GM12878 (cell line): Measurements from ENCODE around the gene SLC44A3. TPM values are rescaled to one million over a fixed set of nuclear protein-coding genes. Genes with fewer than 3 reads are reported as not detected.
"Not testable (repeated sequence)": the region's sequence is repeated elsewhere in the genome, so short reads cannot be mapped to it uniquely, and the experiment has no call there.

ENCODE experiments used
- ATAC-seq: fragments of 200-7000 bp; cut with Tn5 transposase; 3 replicates; pipeline ENCODE4 v1.9.1; 2020; ENCODE audit warnings: mild to moderate bottlenecking, moderate library complexity
- BruUV-seq: library from RNA; stranded (reverse); fragments of 400-500 nt; replicated peaks from 2 replicates; lab custom pipeline; 2021; lab: Mats Ljungman, UMichigan
- CTCF ChIA-PET: fragments of 300-600 bp; sonication (Branson Sonifier 250); formaldehyde crosslinking; extraction: SDS; loops from one replicate; lab custom pipeline; 2021; ENCODE audit warnings: inconsistent platforms; lab: Yijun Ruan, JAX
- POLR2A ChIA-PET: fragments of 350-600 bp; formaldehyde crosslinking; extraction: SDS; loops from one replicate; lab custom pipeline; 2021; ENCODE audit warnings: inconsistent platforms; lab: Charles Lee
- RAD21 ChIA-PET: fragments of 300-600 bp; sonication (Branson Sonifier 250); formaldehyde crosslinking; loops from one replicate; lab custom pipeline; 2023; ENCODE audit warnings: antibody characterized with exemption; ENCODE audit not compliant: unreplicated experiment; lab: Charles Lee
- SMC1A ChIA-PET: fragments of 300-600 bp; sonication (Branson Sonifier 250); formaldehyde crosslinking; loops from one replicate; lab custom pipeline; 2023; ENCODE audit not compliant: unreplicated experiment, uncharacterized antibody; lab: Charles Lee
- DNase-seq: peaks from one replicate; pipeline ENCODE4 v3.0.0-alpha.2; 2011; ENCODE audit warnings: low read depth, low spot score
- FAIRE-seq: peaks from 3 replicates; lab custom pipeline; 2011; peaks lifted over from hg19 to GRCh38; lab: Jason Lieb, UNC
- H2AFZ ChIP-seq: 2 replicates; pipeline ENCODE4 v1.6.0; 2011; ENCODE audit warnings: low read depth, low read length, control low read depth; ENCODE audit not compliant: control insufficient read depth
- H3K27ac ChIP-seq: 2 replicates; pipeline ENCODE4 v1.5.1; 2011; ENCODE audit warnings: control low read depth; ENCODE audit not compliant: control insufficient read depth, insufficient read depth
- H3K27me3 ChIP-seq, 2 experiments: replicated peaks in 1 of 2; 2 replicates each; pipeline versions ENCODE4 v1.6.0 to v1.6.1; 2011; ENCODE audit warnings: low read length in 1 of 2; ENCODE audit not compliant: control insufficient read depth in 2 of 2, insufficient read depth in 2 of 2
- H3K36me3 ChIP-seq, 2 experiments: 2 replicates each; pipeline ENCODE4 v1.5.1; 2011; ENCODE audit warnings: low read length in 1 of 2; ENCODE audit not compliant: control insufficient read depth in 2 of 2, insufficient read depth in 2 of 2
- H3K4me1 ChIP-seq: 2 replicates; pipeline ENCODE4 v1.6.1; 2011; ENCODE audit warnings: mild to moderate bottlenecking, low read length, moderate library complexity, mixed read lengths; ENCODE audit not compliant: control insufficient read depth, insufficient read depth
- H3K4me2 ChIP-seq: 2 replicates; pipeline ENCODE4 v1.6.0; 2011; ENCODE audit warnings: control low read depth; ENCODE audit not compliant: control insufficient read depth, insufficient read depth
- H3K4me3 ChIP-seq: fragments of 200-600 bp; sonication (generic); 2 replicates; pipeline ENCODE4 v1.5.1; 2016
- H3K79me2 ChIP-seq: 2 replicates; pipeline ENCODE4 v1.6.0; 2011; ENCODE audit warnings: low read length; ENCODE audit not compliant: control insufficient read depth, insufficient read depth
- H3K9ac ChIP-seq: 2 replicates; pipeline ENCODE4 v1.8.0; 2011; ENCODE audit warnings: low read length, control low read depth, mixed read lengths; ENCODE audit not compliant: control insufficient read depth, insufficient read depth
- H3K9me3 ChIP-seq: replicated peaks from 3 replicates; pipeline ENCODE4 v1.5.1; 2011; ENCODE audit warnings: mild to moderate bottlenecking, low read length; ENCODE audit not compliant: control insufficient read depth, insufficient read depth
- H4K20me1 ChIP-seq: 2 replicates; pipeline ENCODE4 v1.6.0; 2011; ENCODE audit not compliant: control insufficient read depth, insufficient read depth
- ATF2 ChIP-seq: IDR thresholded peaks from 2 replicates; pipeline ENCODE4 v1.6.1; 2012; ENCODE audit warnings: low read length, inconsistent platforms
- BRCA1 ChIP-seq: IDR thresholded peaks from 2 replicates; pipeline ENCODE4 v1.6.1; 2011; ENCODE audit warnings: low read depth, low read length, improper control_type of control experiment
- EP300 ChIP-seq, 2 experiments: fragments of 150-350 bp in 1 of 2; IDR thresholded peaks; 2 replicates each; pipeline ENCODE4 v1.6.1; 2011 to 2012; ENCODE audit warnings: low read depth in 2 of 2, low read length in 2 of 2, borderline replicate concordance in 1 of 2, improper control_type of control experiment in 1 of 2, inconsistent platforms in 1 of 2; ENCODE audit not compliant: control insufficient read depth in 1 of 2
- FOXM1 ChIP-seq: IDR thresholded peaks from 2 replicates; pipeline ENCODE4 v1.6.1; 2012; ENCODE audit warnings: low read depth, mild to moderate bottlenecking, inconsistent platforms, low read length, moderate library complexity
- KLF5 ChIP-seq: fragments of 450-650 bp; IDR thresholded peaks from 2 replicates; pipeline ENCODE4 v1.6.1; 2014; ENCODE audit warnings: mild to moderate bottlenecking; ENCODE audit not compliant: partially characterized antibody
- MTA3 ChIP-seq: IDR thresholded peaks from 2 replicates; pipeline ENCODE4 v1.6.1; 2012; ENCODE audit warnings: low read length, inconsistent platforms, borderline replicate concordance
- SREBF2 ChIP-seq: IDR thresholded peaks from 2 replicates; pipeline ENCODE4 v1.6.1; 2012; ENCODE audit warnings: mild to moderate bottlenecking, low read length
- WGBS: methylation state at CpG from one replicate; pipeline ENCODE4 v1.1.6; 2016; ENCODE audit warnings: low lambda C conversion rate; ENCODE audit not compliant: insufficient replicate concordance, insufficient coverage; ENCODE audit errors: missing lambda C conversion rate; 5-methylcytosine and 5-hydroxymethylcytosine counted together
- in situ Hi-C: fragments of 300-500 bp; cut with MboI; formaldehyde crosslinking; loops from 9 replicates; pipeline ENCODE4 v1.14.3; 2018; ENCODE audit warnings: mixed read lengths
- intact Hi-C: fragments of 100-400 bp; cut with micrococcal nuclease; formaldehyde crosslinking; loops from one replicate; pipeline ENCODE4 v1.14.2; 2022; ENCODE audit not compliant: unreplicated experiment
- polyA plus RNA-seq, 11 experiments: library from polyadenylated mRNA; depleted of rRNA in 4 of 11; unstranded in 6 of 11; stranded (reverse) in 5 of 11; fragments of >200 nt; fragmentation: Nextera tagmentation in 4 of 11; fragmentation: Illumina TruSeq in 1 of 11; extraction: Ambion mirVana in 4 of 11; extraction: Trizol in 1 of 11; gene quantifications; 1 replicate in 1 of 11; 2 replicates in 10 of 11; pipeline versions ENCODE4 v1.2.1 to v1.2.3, GENCODE V29; 2011 to 2016; ENCODE audit warnings: inconsistent platforms in 2 of 11, missing spikeins in 2 of 11, low read depth in 1 of 11
- total RNA-seq, 4 experiments: library from RNA; depleted of rRNA in 3 of 4; stranded (reverse); fragments of >200 nt in 3 of 4; fragmentation: Illumina TruSeq in 1 of 4; extraction: Trizol in 1 of 4; gene quantifications; 2 replicates each; pipeline versions ENCODE4 v1.2.1 to v1.2.3, GENCODE V29; 2013 to 2021
- TF ChIP-seq, protein P1 (sequence below): fragments of 150-350 bp; IDR thresholded peaks from 2 replicates; pipeline ENCODE4 v1.6.1; 2014; ENCODE audit warnings: mild to moderate bottlenecking, low read depth, low read length

The SLC44A3 gene
- total and polyA plus RNA-seq, 10 of the 15 experiments (the other 5 are each of a cell fraction or from before 2014, with no cell fraction given): not detected

- intact Hi-C loops, RAD21 ChIA-PET, H3K79me2 ChIP-seq, H3K27ac ChIP-seq, in situ Hi-C loops, FAIRE-seq, SMC1A ChIA-PET, H3K9me3 ChIP-seq, H3K4me3 ChIP-seq, H3K9ac ChIP-seq, ATAC-seq, H2AFZ ChIP-seq, BruUV-seq, H3K27me3 ChIP-seq, H3K36me3 ChIP-seq, H3K4me2 ChIP-seq, H4K20me1 ChIP-seq, H3K4me1 ChIP-seq, DNase-seq: not testable (repeated sequence)
- WGBS: 41% methylated on average over 9 of the region's 9 CpGs
- CTCF ChIA-PET: interaction anchor here (0.8 kb wide), 1 partner anchor 14 kb away, joined by 3 read pairs; no protein-coding TSS in a partner anchor
- POLR2A ChIA-PET: interaction anchor here (0.6 kb wide), 1 partner anchor 1375 kb away, joined by 4 read pairs; no protein-coding TSS in a partner anchor
These were observed 20.2 kb downstream of the SLC44A3 start for GRCh38 chr1:94840381-94840780.

DNA sequence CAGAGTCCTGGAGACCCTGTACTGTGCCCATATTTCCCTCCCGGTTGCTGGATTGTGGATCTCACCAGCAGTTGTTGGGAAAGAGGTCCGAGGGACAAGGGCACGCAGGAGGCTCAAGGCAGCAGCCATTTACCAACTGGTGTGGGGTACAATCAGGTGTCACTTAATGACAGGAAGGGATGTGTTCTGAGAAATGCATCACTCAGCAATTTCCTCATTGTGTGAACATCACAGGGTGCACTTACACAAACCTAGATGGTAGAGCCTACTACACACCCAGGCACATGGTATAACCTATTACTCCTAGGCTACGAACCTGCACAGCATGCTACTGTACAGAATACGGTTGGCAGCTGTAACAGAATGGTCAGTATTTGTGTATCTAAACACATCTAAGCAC lies 20.7 kb downstream of the SLC44A3 start:
- H3K27me3 ChIP-seq: no peaks in the 10 kb centered on the region; a peak in 1 of 4 replicates
- no peak overlapping the region for H3K9ac ChIP-seq
- ChIA-PET POLR2A (interaction anchor here (0.6 kb wide), 1 partner anchor 1376 kb away, joined by 4 read pairs; no protein-coding TSS in a partner anchor), RAD21 (no interaction called here), SMC1A (no interaction called here), CTCF (interaction anchor here (1.1 kb wide), 1 partner anchor 14 kb away, joined by 3 read pairs; no protein-coding TSS in a partner anchor)
- intact Hi-C loops: no loop called here
- WGBS: 60% methylated on average over 5 of the region's 5 CpGs
- FAIRE-seq (no peak), ATAC-seq (no peak), DNase-seq (no peak)
- H3K4me1 ChIP-seq: no peaks in the 10 kb centered on the region
- no peak overlapping the region for H3K27ac ChIP-seq
- H4K20me1 ChIP-seq: no peaks in the 10 kb centered on the region
- H2AFZ ChIP-seq: no peak overlapping the region
- TF ChIP-seq EP300 (IDR thresholded peaks at IDR 0.05; ENCODE audit: borderline replicate concordance in 1 of 2, control insufficient read depth in 1 of 2, low read depth in 2 of 2, low read length in 2 of 2) (no peak), SREBF2 (no peak), KLF5 (no peak), MTA3 (no peak), ATF2 (no peak), FOXM1 (no peak), BRCA1 (no peak)
- TF ChIP-seq, protein P1, sequence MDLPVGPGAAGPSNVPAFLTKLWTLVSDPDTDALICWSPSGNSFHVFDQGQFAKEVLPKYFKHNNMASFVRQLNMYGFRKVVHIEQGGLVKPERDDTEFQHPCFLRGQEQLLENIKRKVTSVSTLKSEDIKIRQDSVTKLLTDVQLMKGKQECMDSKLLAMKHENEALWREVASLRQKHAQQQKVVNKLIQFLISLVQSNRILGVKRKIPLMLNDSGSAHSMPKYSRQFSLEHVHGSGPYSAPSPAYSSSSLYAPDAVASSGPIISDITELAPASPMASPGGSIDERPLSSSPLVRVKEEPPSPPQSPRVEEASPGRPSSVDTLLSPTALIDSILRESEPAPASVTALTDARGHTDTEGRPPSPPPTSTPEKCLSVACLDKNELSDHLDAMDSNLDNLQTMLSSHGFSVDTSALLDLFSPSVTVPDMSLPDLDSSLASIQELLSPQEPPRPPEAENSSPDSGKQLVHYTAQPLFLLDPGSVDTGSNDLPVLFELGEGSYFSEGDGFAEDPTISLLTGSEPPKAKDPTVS: no peak
- in situ Hi-C loops: no loop called here
- H3K9me3 ChIP-seq: no peaks in the 10 kb centered on the region
- H3K4me3 ChIP-seq: no peak overlapping the region
- no TSS peak for BruUV-seq
- H3K4me2 ChIP-seq: no peak overlapping the region
- no peaks in the 10 kb centered on the region for H3K36me3 ChIP-seq
- no peaks in the 10 kb centered on the region for H3K79me2 ChIP-seq
